ENCODE data around the gene LURAP1L.

Gene LURAP1L

DNA sequence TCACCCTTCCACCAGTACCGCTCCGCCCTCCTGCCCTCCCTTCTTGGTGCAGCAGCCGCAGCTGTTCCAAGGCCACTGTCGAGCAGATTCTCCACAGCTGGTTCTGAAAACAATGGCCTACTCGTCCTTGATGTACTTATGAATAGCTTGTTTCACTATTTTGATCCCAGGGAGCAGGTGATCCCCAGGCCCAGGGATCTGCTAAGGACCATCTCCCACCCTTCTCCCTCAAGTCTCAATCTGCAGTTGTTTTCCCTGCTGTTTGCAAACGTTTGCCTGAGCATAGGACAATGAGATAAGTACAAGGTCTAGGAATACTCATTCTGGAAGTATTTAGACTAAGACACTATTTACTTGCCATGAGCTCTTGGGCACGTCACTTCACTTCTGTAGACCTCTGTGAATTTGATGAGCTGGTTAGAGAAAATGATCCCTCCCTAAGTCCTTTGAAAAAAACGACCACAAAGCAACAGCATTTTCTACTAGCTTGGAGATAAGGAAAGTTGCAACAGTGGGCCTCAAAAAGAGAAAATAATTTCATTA lies 1.8 kb downstream of the LURAP1L start:
- no peak for DNase-seq (ENCODE audit: low read depth in 2 of 2, low spot score in 1 of 2)

GRCh38 chr9:12777121-12778022 lies 2.6 kb downstream of the LURAP1L start:
- no peak for DNase-seq (ENCODE audit: low read depth in 2 of 2, low spot score in 1 of 2)

- no peak for DNase-seq (ENCODE audit: low read depth in 2 of 2, low spot score in 1 of 2)
Observed at GRCh38 chr9:12778389-12778788, 3.6 kb downstream of the LURAP1L start.

GRCh38 chr9:12781226-12781733 lies 6.5 kb downstream of the LURAP1L start:
- no peak for DNase-seq (ENCODE audit: low read depth in 2 of 2, low spot score in 1 of 2)

DNA sequence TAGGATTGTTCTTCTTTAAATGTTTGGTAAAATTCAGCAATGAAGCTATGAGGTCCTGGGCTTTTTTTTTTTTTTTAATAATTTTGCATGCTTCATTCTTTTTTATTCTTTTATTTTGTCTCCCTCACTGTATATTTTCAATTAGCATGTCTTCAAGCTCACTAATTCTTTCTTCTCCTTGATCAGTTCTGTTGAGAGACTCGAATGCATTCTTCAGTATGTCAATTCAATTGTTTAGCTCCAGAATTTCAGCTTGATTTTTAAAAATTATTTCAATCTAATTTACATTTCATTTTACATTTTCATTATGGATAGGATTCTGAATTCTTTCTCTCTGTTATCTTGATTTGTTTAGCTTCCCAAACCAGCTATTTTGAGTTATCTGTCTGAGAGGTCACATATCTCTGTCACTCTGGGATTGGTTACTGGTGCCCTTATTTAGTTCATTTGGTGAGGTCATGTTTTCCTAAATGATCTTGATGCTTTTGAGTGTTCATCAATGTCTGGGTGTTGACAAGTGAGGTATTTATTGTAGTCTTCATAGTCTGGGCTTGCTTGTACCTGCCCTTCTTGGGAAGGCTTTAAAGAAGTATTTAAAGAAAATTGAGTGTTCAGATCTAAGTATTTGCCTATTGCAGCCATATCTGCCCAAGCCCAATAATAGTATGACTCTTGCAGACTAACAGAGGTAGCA lies 9.1 kb downstream of the LURAP1L start:
- DNase-seq (ENCODE audit: low read depth in 2 of 2, low spot score in 1 of 2) = no peak

GRCh38 chr9:12784461-12785259 lies 9.8 kb downstream of the LURAP1L start:
- no peak for DNase-seq (ENCODE audit: low read depth in 2 of 2, low spot score in 1 of 2)

DNA sequence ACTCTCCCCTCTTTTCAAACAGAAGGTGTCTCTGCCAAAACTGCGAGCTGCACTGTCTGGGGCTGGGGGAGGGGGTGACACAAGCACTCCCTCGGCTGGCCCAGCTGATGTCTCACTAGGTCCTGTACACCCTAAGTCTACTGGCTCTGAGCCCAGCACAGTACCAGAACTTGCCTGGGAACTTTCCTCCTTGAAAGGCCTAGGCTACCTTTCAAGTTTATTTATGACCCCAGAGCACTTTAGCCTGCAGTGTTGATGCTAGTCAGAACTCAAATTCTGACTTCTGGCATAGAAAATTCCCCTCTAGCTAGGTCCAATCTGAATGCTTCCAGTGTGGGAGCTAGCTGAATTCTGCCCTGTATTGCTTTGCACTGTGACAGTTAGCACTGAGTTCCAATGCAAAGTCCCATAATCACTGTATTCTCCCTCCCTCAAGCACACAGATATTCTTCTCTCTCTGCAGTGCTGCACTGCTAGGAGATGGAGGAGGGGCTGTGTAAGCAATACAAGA lies 10.5 kb downstream of the LURAP1L start:
- no peak for DNase-seq (ENCODE audit: low read depth in 2 of 2, low spot score in 1 of 2)

- no peak for DNase-seq (ENCODE audit: low read depth in 2 of 2, low spot score in 1 of 2)
Observed at GRCh38 chr9:12785941-12786340, 11.1 kb downstream of the LURAP1L start.

DNA sequence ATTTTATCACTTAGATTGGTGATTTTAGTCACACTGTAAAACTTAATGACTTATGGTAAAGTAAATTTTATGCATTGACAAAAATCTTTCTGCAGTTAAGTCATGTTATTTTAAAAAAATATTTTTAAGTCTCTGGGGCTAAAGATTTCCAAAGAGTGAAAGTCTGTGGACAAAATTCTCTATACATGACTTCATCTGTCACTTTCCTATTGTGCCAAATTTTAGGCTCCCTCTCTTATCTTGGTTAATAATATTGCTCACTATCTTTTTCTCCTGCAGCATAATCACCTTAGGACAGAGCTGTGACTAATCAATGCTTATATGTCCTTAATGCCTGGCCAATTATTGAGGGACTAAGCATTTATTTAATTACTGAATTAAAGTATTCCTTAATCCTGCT lies 15.2 kb downstream of the LURAP1L start:
- no peak for DNase-seq (ENCODE audit: low read depth in 2 of 2, low spot score in 1 of 2)

DNA sequence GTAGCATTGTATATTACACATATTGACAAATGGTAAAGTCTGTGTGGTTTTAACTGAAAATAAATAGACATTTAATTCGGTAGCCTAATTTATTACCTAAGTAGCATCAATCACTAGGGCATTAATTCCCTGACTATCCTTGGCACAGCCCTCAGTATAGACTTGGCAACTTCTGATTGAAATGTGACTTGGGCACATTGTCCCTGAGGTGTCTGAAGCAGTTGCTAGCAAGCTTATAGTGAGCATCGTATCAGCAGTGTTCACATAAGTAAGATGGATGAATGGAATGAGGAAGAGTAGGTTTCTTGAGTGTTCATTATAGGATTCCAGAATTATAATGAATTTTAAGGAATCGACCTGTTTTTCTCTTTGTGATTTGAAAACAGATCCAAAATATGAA lies 16.1 kb downstream of the LURAP1L start:
- DNase-seq (ENCODE audit: low read depth in 2 of 2, low spot score in 1 of 2) = no peak

- no peak for DNase-seq (ENCODE audit: low read depth in 2 of 2, low spot score in 1 of 2)
Observed at GRCh38 chr9:12794101-12794799, 19.4 kb downstream of the LURAP1L start.

- DNase-seq (ENCODE audit: low read depth in 2 of 2, low spot score in 1 of 2) = no peak
Observed at GRCh38 chr9:12796601-12797000, 21.8 kb downstream of the LURAP1L start.

GRCh38 chr9:12797037-12797436 lies 22.2 kb downstream of the LURAP1L start:
- no peak for DNase-seq (ENCODE audit: low read depth in 2 of 2, low spot score in 1 of 2)

GRCh38 chr9:12798066-12798770 lies 23.4 kb downstream of the LURAP1L start:
- no peak for DNase-seq (ENCODE audit: low read depth in 2 of 2, low spot score in 1 of 2)

DNA sequence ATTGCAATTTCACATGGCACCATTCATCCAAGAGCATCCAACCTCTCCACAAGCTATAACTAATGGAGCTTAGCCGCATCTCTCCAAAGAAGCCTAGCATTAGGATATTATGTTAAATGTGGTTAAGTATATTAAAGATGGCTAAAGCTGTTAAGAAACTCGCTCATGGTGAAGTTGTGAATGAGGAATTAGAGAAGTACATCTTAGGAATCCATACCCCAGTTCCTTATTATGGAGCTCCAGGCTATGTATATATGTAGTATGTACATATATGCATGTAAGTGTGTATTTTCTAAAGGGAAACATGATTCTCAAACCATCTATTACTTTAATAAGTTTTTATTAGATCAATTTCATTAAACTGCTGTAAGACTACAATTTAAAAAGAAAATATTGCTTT lies 26.4 kb downstream of the LURAP1L start:
- no peak for DNase-seq (ENCODE audit: low read depth in 2 of 2, low spot score in 1 of 2)

DNA sequence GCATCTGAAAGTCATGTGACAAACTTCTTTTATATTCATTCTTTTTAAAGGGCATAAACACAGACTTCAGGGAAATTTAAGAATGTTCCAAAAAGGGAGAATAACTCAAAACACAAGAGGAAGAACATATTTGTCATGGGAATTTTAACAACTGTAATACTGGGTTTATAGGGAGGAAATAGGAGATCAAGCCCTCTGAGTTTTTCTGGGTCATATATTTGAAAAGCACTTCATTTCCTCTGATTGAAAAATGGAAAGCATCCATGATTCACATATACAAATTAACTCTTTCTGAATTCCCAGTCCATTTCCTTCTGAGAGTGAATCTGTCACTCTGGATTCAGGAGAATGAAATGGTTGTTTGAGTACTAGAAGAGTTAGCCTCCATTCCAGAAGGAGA lies 26.8 kb downstream of the LURAP1L start:
- no peak for DNase-seq (ENCODE audit: low read depth in 2 of 2, low spot score in 1 of 2)

GRCh38 chr9:12802093-12802492 lies 27.3 kb downstream of the LURAP1L start:
- no peak for DNase-seq (ENCODE audit: low read depth in 2 of 2, low spot score in 1 of 2)

GRCh38 chr9:12808569-12808968 lies 33.7 kb downstream of the LURAP1L start:
- DNase-seq (ENCODE audit: low read depth in 2 of 2, low spot score in 1 of 2) = no peak

DNA sequence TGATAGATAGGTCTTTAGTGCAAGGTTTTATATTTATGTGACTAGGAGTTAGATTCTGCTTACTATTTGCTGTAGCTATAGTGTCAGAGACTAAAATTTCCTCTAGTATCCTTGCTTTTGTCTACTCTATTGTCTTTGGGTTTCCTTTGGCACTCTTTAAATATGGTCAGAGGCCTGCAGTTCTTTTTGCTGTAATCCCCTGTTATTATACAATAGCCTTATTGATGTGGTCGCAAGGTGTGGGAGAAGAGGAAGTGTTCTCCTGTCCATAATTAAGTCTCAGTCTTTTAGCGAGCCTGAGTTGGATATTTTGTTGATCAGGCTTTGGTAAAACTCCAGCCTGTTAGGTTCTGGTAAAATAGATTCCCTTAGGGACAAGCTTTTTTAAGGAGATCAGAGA lies 34.9 kb downstream of the LURAP1L start:
- DNase-seq (ENCODE audit: low read depth in 2 of 2, low spot score in 1 of 2) = no peak

GRCh38 chr9:12811935-12812334 lies 37.1 kb downstream of the LURAP1L start:
- DNase-seq (ENCODE audit: low read depth in 2 of 2, low spot score in 1 of 2) = no peak

Data from stimulated activated CD8-positive, alpha-beta memory T cell treated with anti-CD3 and anti-CD28 coated beads, Interleukin-4, amount 100 ng/mL, for 1 hour (primary cell).